ENCODE data around the gene LIPC.

LIPC gene

GRCh38 chr15:58543664-58544335 lies 112.0 kb downstream of the LIPC start:
- no peak for DNase-seq

GRCh38 chr15:58544756-58545155 lies 113.0 kb downstream of the LIPC start:
- no peak for DNase-seq

GRCh38 chr15:58545307-58546065 lies 113.7 kb downstream of the LIPC start:
- DNase-seq: no peak

GRCh38 chr15:58546066-58546591 lies 114.3 kb downstream of the LIPC start:
- no peak for DNase-seq

GRCh38 chr15:58546635-58547627 lies 115.1 kb downstream of the LIPC start:
- DNase-seq: peak in 1 of 2 experiments; percentile 40

GRCh38 chr15:58547628-58548307 lies 116.0 kb downstream of the LIPC start:
- DNase-seq: no peak

- DNase-seq: no peak
Observed at GRCh38 chr15:58548308-58549012, 116.7 kb downstream of the LIPC start.

- DNase-seq: peak in 1 of 2 experiments; percentile 9
Observed at GRCh38 chr15:58549013-58549784, 117.4 kb downstream of the LIPC start.

- DNase-seq: no peak
Observed at GRCh38 chr15:58549785-58550074, 117.9 kb downstream of the LIPC start.

GRCh38 chr15:58551084-58551763 lies 119.4 kb downstream of the LIPC start:
- DNase-seq: no peak

GRCh38 chr15:58551764-58552504 lies 120.1 kb downstream of the LIPC start:
- DNase-seq: no peak

GRCh38 chr15:58552505-58553364 lies 120.9 kb downstream of the LIPC start:
- no peak for DNase-seq

- DNase-seq: no peak
Observed at GRCh38 chr15:58553365-58553918, 121.7 kb downstream of the LIPC start.

GRCh38 chr15:58554758-58555157 lies 123.0 kb downstream of the LIPC start:
- DNase-seq: no peak

- no peak for DNase-seq
Observed at GRCh38 chr15:58555162-58556027, 123.6 kb downstream of the LIPC start.

- no peak for DNase-seq
Observed at GRCh38 chr15:58556028-58556361, 124.2 kb downstream of the LIPC start.

- no peak for DNase-seq
Observed at GRCh38 chr15:58556541-58556940, 124.8 kb downstream of the LIPC start.

- DNase-seq: no peak
Observed at GRCh38 chr15:58558777-58559176, 127.0 kb downstream of the LIPC start.
